SK-MEL-5 (cell line): ENCODE results near the gene SLC36A1. TPM values are rescaled to one million over a fixed set of nuclear protein-coding genes. Genes with fewer than 3 reads are reported as not detected.

Experiments
- DNase-seq: peaks from one replicate; pipeline ENCODE4 v3.0.0-alpha.2; 2016; ENCODE audit warnings: low read depth, low spot score
- in situ Hi-C: cut with HindIII; loops from 2 replicates; pipeline ENCODE4 v1.10.0; 2016; ENCODE audit warnings: low sequenced_read_pairs, high pct_unique_total_duplicates, low pct_unique_long_range_greater_than_20kb
- total RNA-seq: library from RNA; depleted of rRNA; stranded (reverse); fragments of >200 nt; shearing (Covaris generic); gene quantifications from 2 replicates; pipeline ENCODE4 v1.2.3, GENCODE V29; 2014

Gene SLC36A1
- total RNA-seq, 1 experiment from 2014 or later: 6.7 TPM

- no peak for DNase-seq
- in situ Hi-C loops: no loop called here
Observed at GRCh38 chr5:151474799-151475198, 27.4 kb downstream of the SLC36A1 start.

GRCh38 chr5:151475388-151475787 is 28.0 kb downstream of the SLC36A1 start:
- DNase-seq: no peak
- in situ Hi-C loops: no loop called here

GRCh38 chr5:151476016-151476415 is 28.6 kb downstream of the SLC36A1 start:
- in situ Hi-C loops: no loop called here

GRCh38 chr5:151477101-151477500 is 29.7 kb downstream of the SLC36A1 start:
- no peak for DNase-seq

More at GRCh38 chr5:151476016-151476415, 28.6 kb downstream of the SLC36A1 start:
- DNase-seq: no peak

GRCh38 chr5:151480384-151481293 is 33.2 kb downstream of the SLC36A1 start:
- DNase-seq: no peak
- in situ Hi-C loops: no loop called here

More at GRCh38 chr5:151477101-151477500, 29.7 kb downstream of the SLC36A1 start:
- in situ Hi-C loops: no loop called here

- no peak for DNase-seq
- in situ Hi-C loops: no loop called here
Observed at GRCh38 chr5:151483176-151483575, 35.8 kb downstream of the SLC36A1 start.

GRCh38 chr5:151483647-151484046 is 36.2 kb downstream of the SLC36A1 start:
- in situ Hi-C loops: no loop called here
- no peak for DNase-seq

- in situ Hi-C loops: no loop called here
- no peak for DNase-seq
Observed at GRCh38 chr5:151487544-151487943, 40.1 kb downstream of the SLC36A1 start.

- in situ Hi-C loops: no loop called here
- no peak for DNase-seq
Observed at GRCh38 chr5:151490627-151491026, 43.2 kb downstream of the SLC36A1 start.

GRCh38 chr5:151491062-151491461 is 43.7 kb downstream of the SLC36A1 start:
- in situ Hi-C loops: no loop called here
- no peak for DNase-seq

GRCh38 chr5:151492729-151493128 is 45.3 kb downstream of the SLC36A1 start:
- in situ Hi-C loops: no loop called here
- DNase-seq: no peak

GRCh38 chr5:151493665-151494064 is 46.3 kb downstream of the SLC36A1 start:
- in situ Hi-C loops: no loop called here
- DNase-seq: no peak

- in situ Hi-C loops: no loop called here
- DNase-seq: no peak
Observed at GRCh38 chr5:151495320-151495719, 47.9 kb downstream of the SLC36A1 start.

- no peak for DNase-seq
- in situ Hi-C loops: no loop called here
Observed at GRCh38 chr5:151496041-151496484, 48.7 kb downstream of the SLC36A1 start.

- in situ Hi-C loops: no loop called here
- DNase-seq: no peak
Observed at GRCh38 chr5:151497391-151498002, 50.1 kb downstream of the SLC36A1 start.

- in situ Hi-C loops: no loop called here
- DNase-seq: no peak
Observed at GRCh38 chr5:151498395-151499155, 51.2 kb downstream of the SLC36A1 start.

- in situ Hi-C loops: no loop called here
- no peak for DNase-seq
Observed at GRCh38 chr5:151499501-151500035, 52.2 kb downstream of the SLC36A1 start.

GRCh38 chr5:151504006-151504405 is 56.6 kb downstream of the SLC36A1 start:
- DNase-seq: no peak
- in situ Hi-C loops: no loop called here
